ENCODE data around the gene EZH2.

The EZH2 gene

DNA sequence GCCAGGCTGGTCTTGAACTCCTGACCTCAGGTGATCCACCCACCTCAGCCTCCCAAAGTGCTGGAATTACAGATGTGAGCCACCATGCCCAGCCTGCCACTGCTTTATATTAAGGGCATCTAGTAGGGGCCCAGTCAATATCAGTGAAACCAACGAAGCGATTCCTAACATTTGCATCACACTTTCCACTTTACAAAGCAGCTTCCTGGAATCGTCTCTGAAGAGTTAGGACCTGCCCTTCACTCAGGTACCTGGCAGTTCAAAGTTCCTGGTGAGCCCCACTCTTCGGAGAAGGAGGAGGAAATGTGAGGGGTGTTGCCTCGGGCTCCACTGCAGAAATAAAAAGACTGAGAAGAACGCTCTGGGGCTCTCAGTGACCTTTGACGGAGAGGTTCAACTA lies 31.1 kb upstream of the EZH2 start:
- Histone ChIP-seq H3K27me3 (ENCODE audit: control insufficient read depth, insufficient read depth, low read length) (no peaks in the 10 kb centered on the region), H3K9ac (ENCODE audit: low read length) (no peak overlapping the region), H3K36me3 (ENCODE audit: control insufficient read depth, insufficient read depth, low read length) (no peaks in the 10 kb centered on the region), H3K9me3 (ENCODE audit: control insufficient read depth, low read length) (no peaks in the 10 kb centered on the region), H3K4me3 (ENCODE audit: low read length) (no peak overlapping the region), H3K4me1 (ENCODE audit: control insufficient read depth, insufficient read depth, low read length) (peaks cover 11% of the 10 kb centered on the region)

DNA sequence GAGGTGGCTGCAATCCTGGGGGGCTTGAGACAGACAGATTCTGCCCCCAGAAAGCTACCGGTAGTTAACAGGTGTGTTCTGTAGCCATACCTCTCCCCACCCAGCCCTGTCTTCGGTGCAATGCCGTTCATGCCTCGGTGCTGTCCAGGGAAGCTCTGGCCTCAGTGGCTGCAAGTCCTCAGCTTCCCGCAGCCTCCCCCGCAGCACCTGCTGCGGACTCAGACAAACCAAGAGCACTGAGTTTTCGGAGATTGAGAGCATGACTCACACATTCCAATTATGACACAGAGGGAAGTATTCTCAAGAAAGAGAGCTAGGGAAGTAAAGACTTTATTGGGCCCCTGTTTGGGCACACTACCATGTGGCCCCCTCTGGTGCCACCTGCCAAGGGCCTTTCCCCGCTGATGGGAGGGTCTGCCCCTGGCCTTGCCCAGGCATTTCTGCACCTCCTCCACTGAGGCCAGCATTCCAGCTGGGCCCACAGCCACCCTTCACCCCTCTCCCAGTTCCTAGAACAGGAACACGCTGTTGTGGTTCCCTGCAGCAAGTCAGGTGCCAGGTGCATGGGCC lies 30.2 kb upstream of the EZH2 start:
- Histone ChIP-seq H3K4me3 (ENCODE audit: low read length) (no peak overlapping the region), H3K9me3 (ENCODE audit: control insufficient read depth, low read length) (no peaks in the 10 kb centered on the region), H3K27me3 (ENCODE audit: control insufficient read depth, insufficient read depth, low read length) (no peaks in the 10 kb centered on the region), H3K4me1 (ENCODE audit: control insufficient read depth, insufficient read depth, low read length) (peaks cover 11% of the 10 kb centered on the region), H3K36me3 (ENCODE audit: control insufficient read depth, insufficient read depth, low read length) (no peaks in the 10 kb centered on the region), H3K9ac (ENCODE audit: low read length) (no peak overlapping the region)

DNA sequence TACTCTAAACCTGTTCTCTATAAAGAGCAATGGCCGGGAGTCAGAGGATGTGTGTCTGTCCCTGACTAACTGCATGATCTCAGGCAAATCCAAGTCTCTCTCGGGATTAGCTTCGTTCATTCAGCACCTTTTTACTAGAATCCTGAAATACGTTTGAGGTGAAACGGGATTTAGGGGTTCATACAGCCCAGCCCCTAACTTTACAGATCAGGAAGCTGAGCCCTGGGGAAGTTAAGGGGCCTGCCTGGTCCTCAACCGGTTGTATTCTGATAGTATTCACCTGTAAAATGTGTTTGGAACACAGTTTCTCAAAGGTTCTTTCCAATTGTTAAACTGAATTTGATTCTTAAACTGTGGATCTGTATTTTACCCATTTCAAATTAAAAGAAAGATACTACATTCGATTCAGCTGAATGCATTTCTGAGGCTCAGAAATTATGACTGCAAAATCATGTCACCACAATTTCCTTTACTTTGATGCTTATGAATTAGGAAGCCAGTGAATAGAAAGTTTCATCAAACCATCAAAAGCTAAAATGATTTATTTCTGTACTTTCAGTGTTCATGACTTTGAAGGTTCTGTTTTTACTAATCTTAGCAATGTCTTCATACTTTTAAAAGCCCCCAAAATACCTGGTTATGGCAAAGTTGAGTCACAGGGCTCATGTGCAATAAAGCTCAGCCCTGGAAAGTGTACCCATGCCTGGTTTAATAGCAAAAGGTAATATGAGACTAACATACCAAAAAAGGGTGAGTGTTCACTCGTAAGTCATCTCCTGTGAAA lies 28.9 kb upstream of the EZH2 start:
- Histone ChIP-seq H3K9ac (ENCODE audit: low read length) (no peak overlapping the region), H3K9me3 (ENCODE audit: control insufficient read depth, low read length) (no peaks in the 10 kb centered on the region), H3K4me1 (ENCODE audit: control insufficient read depth, insufficient read depth, low read length) (peaks cover 11% of the 10 kb centered on the region), H3K27me3 (ENCODE audit: control insufficient read depth, insufficient read depth, low read length) (no peaks in the 10 kb centered on the region), H3K4me3 (ENCODE audit: low read length) (no peak overlapping the region), H3K36me3 (ENCODE audit: control insufficient read depth, insufficient read depth, low read length) (no peaks in the 10 kb centered on the region)

DNA sequence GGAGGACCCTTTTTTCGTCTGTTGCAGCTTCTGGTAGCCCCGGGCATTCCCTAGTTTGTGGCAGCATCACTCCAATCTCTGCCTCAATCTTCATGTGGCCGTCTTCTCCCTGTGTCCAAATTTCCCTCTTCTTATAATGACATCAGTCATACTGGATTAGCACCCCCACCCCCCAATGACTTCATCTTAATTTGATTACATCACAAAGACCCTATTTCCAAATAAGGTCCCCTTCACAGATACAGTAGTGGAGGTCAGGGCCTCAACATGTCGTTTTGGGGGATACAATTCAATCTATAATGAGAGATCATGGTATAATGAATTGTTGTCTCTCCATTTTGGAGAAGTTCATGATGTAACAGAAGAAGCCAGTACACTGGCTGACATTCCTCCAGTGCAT lies 28.1 kb upstream of the EZH2 start:
- peaks cover 11% of the 10 kb centered on the region for H3K4me1 ChIP-seq (ENCODE audit: control insufficient read depth, insufficient read depth, low read length)
- no peak overlapping the region for H3K4me3 ChIP-seq (ENCODE audit: low read length)
- no peaks in the 10 kb centered on the region for H3K27me3 ChIP-seq (ENCODE audit: control insufficient read depth, insufficient read depth, low read length)
- H3K9ac ChIP-seq (ENCODE audit: low read length), result no peak overlapping the region
- no peaks in the 10 kb centered on the region for H3K36me3 ChIP-seq (ENCODE audit: control insufficient read depth, insufficient read depth, low read length)
- no peaks in the 10 kb centered on the region for H3K9me3 ChIP-seq (ENCODE audit: control insufficient read depth, low read length)

DNA sequence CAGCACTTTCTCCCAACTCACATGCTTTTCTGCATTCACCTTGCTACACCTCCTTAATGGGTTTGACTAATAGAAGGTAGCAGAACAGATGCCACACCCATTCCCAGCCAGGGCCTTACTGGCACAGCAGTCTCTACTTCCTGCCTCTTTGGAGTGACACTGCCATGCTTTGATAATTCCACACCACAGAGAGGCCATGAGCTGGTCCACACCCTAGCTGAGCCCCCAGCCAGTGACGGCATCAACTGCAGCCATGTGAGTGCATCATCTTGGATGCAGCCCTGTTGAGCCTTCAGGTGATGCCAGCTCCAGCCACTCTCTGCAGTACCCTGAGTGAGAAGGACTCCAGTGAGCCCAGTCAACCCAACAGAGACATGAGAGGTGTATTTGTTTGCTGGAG lies 27.5 kb upstream of the EZH2 start:
- Histone ChIP-seq H3K36me3 (ENCODE audit: control insufficient read depth, insufficient read depth, low read length) (no peaks in the 10 kb centered on the region), H3K27me3 (ENCODE audit: control insufficient read depth, insufficient read depth, low read length) (no peaks in the 10 kb centered on the region), H3K9ac (ENCODE audit: low read length) (no peak overlapping the region), H3K9me3 (ENCODE audit: control insufficient read depth, low read length) (no peaks in the 10 kb centered on the region), H3K4me3 (ENCODE audit: low read length) (no peak overlapping the region), H3K4me1 (ENCODE audit: control insufficient read depth, insufficient read depth, low read length) (peaks cover 11% of the 10 kb centered on the region)

DNA sequence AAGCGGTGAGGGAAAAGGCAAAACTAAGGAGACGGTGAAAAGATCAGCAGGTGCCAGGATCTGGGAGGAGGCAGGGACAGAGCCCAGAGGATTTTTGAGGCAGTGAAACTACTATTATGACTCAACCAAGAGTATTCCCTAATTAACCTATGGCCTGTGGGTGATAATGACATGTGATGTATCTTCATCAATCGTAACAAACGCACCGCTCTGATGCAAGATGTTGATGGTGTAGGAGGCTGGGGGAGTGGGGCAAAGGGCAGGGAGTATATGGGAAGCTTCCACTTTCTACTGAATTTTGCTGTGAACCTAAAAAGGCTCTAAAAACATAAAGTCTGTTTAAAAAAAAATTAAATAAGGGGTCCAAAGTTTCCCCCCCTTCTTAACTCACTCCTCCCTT lies 25.5 kb upstream of the EZH2 start:
- no peaks in the 10 kb centered on the region for H3K27me3 ChIP-seq (ENCODE audit: control insufficient read depth, insufficient read depth, low read length)
- H3K36me3 ChIP-seq (ENCODE audit: control insufficient read depth, insufficient read depth, low read length), result no peaks in the 10 kb centered on the region
- no peaks in the 10 kb centered on the region for H3K9me3 ChIP-seq (ENCODE audit: control insufficient read depth, low read length)
- H3K4me1 ChIP-seq (ENCODE audit: control insufficient read depth, insufficient read depth, low read length), result peaks cover 7% of the 10 kb centered on the region
- H3K9ac ChIP-seq (ENCODE audit: low read length), result no peak overlapping the region
- H3K4me3 ChIP-seq (ENCODE audit: low read length), result no peak overlapping the region

DNA sequence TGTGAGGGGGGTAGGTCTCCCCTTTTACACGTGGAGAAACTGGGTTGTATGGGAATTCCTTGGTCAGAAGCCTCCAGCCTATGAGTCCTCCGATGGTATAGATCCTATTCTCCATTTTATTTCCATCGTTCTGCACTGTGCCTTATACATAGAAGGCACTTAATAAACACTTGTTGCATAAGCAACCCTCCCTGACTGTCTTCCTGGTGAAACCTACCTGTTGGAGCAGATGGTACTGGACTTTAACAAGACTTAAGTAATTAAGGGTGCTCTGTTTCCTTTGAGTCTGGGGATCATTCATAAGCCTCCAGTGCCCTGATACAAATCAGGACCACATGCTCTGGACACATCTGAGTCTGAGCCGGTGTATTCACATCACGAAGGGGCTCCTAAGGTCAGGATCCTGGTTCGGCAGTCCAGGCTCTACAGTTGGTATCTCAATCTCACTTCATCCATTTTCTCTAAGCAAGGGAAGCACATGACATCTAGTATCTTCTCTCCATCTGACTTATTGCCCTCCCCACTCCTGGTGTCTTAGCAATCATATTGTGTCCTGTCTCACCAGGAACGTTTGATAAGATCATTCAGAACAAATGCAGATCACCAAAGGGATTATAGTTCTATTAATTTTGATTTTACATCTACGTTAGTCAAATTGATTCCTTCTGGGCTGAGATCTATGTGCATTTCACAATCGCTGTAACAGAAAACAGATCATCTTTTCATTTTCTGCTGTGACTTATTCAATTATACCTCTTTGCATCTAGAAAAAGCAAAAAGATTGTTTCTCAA lies 22.8 kb upstream of the EZH2 start:
- Histone ChIP-seq H3K27me3 (ENCODE audit: control insufficient read depth, insufficient read depth, low read length) (no peaks in the 10 kb centered on the region), H3K9me3 (ENCODE audit: control insufficient read depth, low read length) (no peaks in the 10 kb centered on the region), H3K9ac (ENCODE audit: low read length) (no peak overlapping the region), H3K36me3 (ENCODE audit: control insufficient read depth, insufficient read depth, low read length) (no peaks in the 10 kb centered on the region), H3K4me3 (ENCODE audit: low read length) (no peak overlapping the region), H3K4me1 (ENCODE audit: control insufficient read depth, insufficient read depth, low read length) (no peaks in the 10 kb centered on the region)

DNA sequence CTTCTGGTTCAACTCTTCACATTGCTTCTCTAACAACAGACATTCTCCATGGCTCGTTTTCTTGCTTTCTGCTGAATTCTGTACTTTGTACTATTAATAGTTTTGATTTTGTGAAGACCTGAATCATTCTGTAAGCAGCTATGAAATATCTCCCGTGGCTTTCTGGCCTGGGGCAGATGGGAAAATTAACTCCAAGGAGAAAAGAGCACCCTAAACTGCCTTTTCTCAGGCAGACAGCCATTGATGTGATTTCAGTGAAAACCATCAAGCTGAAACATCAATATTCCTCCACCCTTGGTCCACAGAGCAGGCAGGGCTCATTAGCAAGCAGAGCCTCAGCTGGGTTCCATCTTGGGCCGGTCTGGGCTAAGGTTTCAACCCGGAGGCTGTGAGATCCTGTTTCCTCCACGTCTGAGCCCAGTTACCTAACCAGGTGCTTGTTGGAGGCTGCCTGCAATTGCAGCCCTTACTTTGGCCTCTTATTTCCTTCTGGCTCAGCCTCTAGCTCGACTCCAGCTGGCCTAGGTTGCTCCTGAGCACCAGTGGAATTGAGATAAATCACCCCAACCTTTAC lies 21.1 kb upstream of the EZH2 start:
- Histone ChIP-seq H3K4me3 (ENCODE audit: low read length) (no peak overlapping the region), H3K36me3 (ENCODE audit: control insufficient read depth, insufficient read depth, low read length) (no peaks in the 10 kb centered on the region), H3K4me1 (ENCODE audit: control insufficient read depth, insufficient read depth, low read length) (no peaks in the 10 kb centered on the region), H3K9me3 (ENCODE audit: control insufficient read depth, low read length) (no peaks in the 10 kb centered on the region), H3K27me3 (ENCODE audit: control insufficient read depth, insufficient read depth, low read length) (no peaks in the 10 kb centered on the region), H3K9ac (ENCODE audit: low read length) (no peak overlapping the region)

DNA sequence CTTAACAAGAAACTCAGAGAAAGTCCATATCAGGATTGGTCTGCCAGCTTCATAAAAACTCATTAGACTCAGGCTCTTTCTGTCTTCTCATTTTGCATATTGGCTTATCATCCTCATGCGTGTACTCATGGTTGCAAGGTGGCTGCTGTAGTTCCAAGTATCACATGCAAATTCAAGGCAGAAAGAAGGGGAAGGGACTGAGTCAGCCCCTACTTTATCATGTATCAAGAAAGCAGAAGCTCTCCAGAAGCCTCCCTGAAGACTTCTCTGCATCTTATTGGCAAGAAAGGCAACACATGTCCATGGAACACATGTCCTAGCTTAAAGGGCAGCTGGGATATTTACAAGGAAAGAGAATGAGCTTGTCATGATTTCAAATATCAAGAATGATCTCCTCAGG lies 19.4 kb upstream of the EZH2 start:
- H3K9ac ChIP-seq (ENCODE audit: low read length), result no peak overlapping the region
- no peaks in the 10 kb centered on the region for H3K36me3 ChIP-seq (ENCODE audit: control insufficient read depth, insufficient read depth, low read length)
- H3K4me3 ChIP-seq (ENCODE audit: low read length), result no peak overlapping the region
- no peaks in the 10 kb centered on the region for H3K27me3 ChIP-seq (ENCODE audit: control insufficient read depth, insufficient read depth, low read length)
- no peaks in the 10 kb centered on the region for H3K9me3 ChIP-seq (ENCODE audit: control insufficient read depth, low read length)
- no peaks in the 10 kb centered on the region for H3K4me1 ChIP-seq (ENCODE audit: control insufficient read depth, insufficient read depth, low read length)

DNA sequence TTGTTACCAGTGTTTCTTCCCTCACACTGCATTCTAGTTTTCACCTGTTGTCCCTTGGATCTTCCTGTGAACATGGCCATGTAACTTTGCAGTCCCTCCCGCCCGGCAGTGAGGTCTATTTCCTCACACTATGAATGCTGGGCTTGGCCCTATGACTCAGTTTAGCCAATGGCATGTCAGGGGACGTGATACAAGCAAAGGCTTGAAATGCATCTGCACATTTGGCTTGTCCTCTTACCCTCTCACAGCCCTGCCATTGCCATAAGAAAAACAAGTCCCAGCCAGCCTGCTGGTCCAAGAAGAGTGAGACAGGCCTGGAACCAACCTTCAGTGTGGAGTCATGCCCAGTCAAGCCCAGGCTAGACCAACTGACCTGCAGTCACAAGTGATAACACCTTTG lies 17.1 kb upstream of the EZH2 start:
- no peaks in the 10 kb centered on the region for H3K4me1 ChIP-seq (ENCODE audit: control insufficient read depth, insufficient read depth, low read length)
- H3K27me3 ChIP-seq (ENCODE audit: control insufficient read depth, insufficient read depth, low read length), result no peaks in the 10 kb centered on the region
- H3K4me3 ChIP-seq (ENCODE audit: low read length), result no peak overlapping the region
- no peaks in the 10 kb centered on the region for H3K9me3 ChIP-seq (ENCODE audit: control insufficient read depth, low read length)
- no peak overlapping the region for H3K9ac ChIP-seq (ENCODE audit: low read length)
- no peaks in the 10 kb centered on the region for H3K36me3 ChIP-seq (ENCODE audit: control insufficient read depth, insufficient read depth, low read length)

DNA sequence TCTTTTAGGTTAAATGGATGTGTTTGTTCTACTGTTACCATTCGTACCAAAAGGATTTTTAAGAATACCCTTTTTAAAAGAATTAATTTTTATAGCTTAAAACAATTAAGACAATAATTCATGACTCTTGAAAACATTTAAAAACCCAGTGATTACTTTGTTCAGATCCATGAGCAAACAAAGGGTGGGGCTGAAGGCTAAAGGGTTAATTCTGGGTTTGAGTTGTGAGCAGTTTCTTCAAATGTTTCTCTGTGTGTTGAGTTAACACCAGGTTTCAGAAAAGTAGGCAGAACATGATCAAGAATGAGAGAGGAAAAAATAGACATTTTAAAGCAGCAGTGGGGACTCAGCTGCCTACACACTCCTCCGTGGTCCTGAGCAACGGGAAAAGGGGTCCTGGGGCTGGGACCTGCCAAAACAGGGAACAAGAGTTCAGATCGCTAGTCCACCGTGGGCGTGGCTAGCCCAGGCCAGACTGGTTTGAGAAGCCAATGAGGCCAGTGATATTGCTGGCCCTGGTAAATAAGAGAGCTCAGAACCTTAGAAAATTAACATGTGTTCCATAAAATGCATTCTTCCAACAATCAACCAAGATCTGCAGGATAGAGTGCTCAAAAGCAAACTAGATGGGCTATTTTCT lies 14.9 kb upstream of the EZH2 start:
- Histone ChIP-seq H3K9me3 (ENCODE audit: control insufficient read depth, low read length) (no peaks in the 10 kb centered on the region), H3K4me1 (ENCODE audit: control insufficient read depth, insufficient read depth, low read length) (no peaks in the 10 kb centered on the region), H3K9ac (ENCODE audit: low read length) (no peak overlapping the region), H3K4me3 (ENCODE audit: low read length) (no peak overlapping the region), H3K36me3 (ENCODE audit: control insufficient read depth, insufficient read depth, low read length) (no peaks in the 10 kb centered on the region), H3K27me3 (ENCODE audit: control insufficient read depth, insufficient read depth, low read length) (no peaks in the 10 kb centered on the region)

DNA sequence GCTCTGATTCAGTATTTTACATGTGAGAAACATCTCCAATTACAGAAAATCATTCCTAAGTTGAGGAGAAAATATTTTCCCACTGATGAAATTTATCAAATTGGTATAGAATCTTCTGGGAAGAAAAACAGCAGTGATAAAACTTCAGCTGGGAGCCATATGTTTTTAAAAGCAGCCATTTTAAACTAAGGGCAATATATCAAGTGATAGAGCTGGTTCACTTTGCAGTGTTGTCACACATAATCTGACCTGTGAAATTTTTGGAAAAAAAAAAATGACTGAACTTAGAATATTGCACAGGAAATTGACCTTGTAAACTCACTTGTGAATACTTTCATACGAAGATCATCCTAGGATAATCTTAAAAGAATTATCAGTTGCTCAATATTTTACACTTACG lies 10.5 kb upstream of the EZH2 start:
- no peaks in the 10 kb centered on the region for H3K4me1 ChIP-seq (ENCODE audit: control insufficient read depth, insufficient read depth, low read length)
- H3K9ac ChIP-seq (ENCODE audit: low read length), result no peak overlapping the region
- no peaks in the 10 kb centered on the region for H3K36me3 ChIP-seq (ENCODE audit: control insufficient read depth, insufficient read depth, low read length)
- H3K4me3 ChIP-seq (ENCODE audit: low read length), result no peak overlapping the region
- H3K9me3 ChIP-seq (ENCODE audit: control insufficient read depth, low read length), result no peaks in the 10 kb centered on the region
- no peaks in the 10 kb centered on the region for H3K27me3 ChIP-seq (ENCODE audit: control insufficient read depth, insufficient read depth, low read length)
